Liver (tissue), 9 donors: ENCODE results near the gene HPCAL1. TPM values are rescaled to one million over a fixed set of nuclear protein-coding genes. Genes with fewer than 3 reads are reported as not detected.
A peak's percentile ranks its signal among the peaks of the same experiment; 100 is the strongest.

ENCODE experiments used
- DNase-seq: peaks from one replicate; pipeline ENCODE4 v3.0.0-alpha.2; 2017; ENCODE audit warnings: low spot score
- H3K27ac ChIP-seq, 2 donors: one replicate each; pipeline ENCODE4 v1.7.0; 2013; ENCODE audit warnings: inconsistent platforms in 2 of 2, low read length in 2 of 2, control low read depth in 1 of 2, low read depth in 1 of 2, mild to moderate bottlenecking in 1 of 2
- H3K27me3 ChIP-seq, 4 donors: one replicate each; pipeline versions ENCODE4 v1.6.1 to v1.7.0; 2013; ENCODE audit warnings: low read length in 3 of 4, inconsistent platforms in 1 of 4, mild to moderate bottlenecking in 1 of 4, moderate library complexity in 1 of 4; ENCODE audit not compliant: control insufficient read depth in 4 of 4, insufficient read depth in 4 of 4
- H3K36me3 ChIP-seq, 4 donors: one replicate each; pipeline versions ENCODE4 v1.6.1 to v1.7.0; 2013; ENCODE audit warnings: low read length in 3 of 4, mild to moderate bottlenecking in 3 of 4, low read depth in 1 of 4, moderate library complexity in 1 of 4; ENCODE audit not compliant: control insufficient read depth in 4 of 4, insufficient read depth in 3 of 4
- H3K4me1 ChIP-seq, 4 donors: one replicate each; pipeline versions ENCODE4 v1.6.1 to v1.7.0; 2013; ENCODE audit warnings: low read length in 3 of 4, mild to moderate bottlenecking in 3 of 4, moderate library complexity in 1 of 4; ENCODE audit not compliant: control insufficient read depth in 4 of 4, insufficient read depth in 4 of 4
- H3K4me3 ChIP-seq, 3 donors: one replicate each; pipeline versions ENCODE4 v1.6.1 to v1.7.0; 2013; ENCODE audit warnings: low read length in 3 of 3, control low read depth in 1 of 3, low read depth in 1 of 3, mild to moderate bottlenecking in 1 of 3
- H3K9ac ChIP-seq, 2 donors: one replicate each; pipeline ENCODE4 v1.7.0; 2013; ENCODE audit warnings: low read length in 2 of 2, mild to moderate bottlenecking in 2 of 2, moderate library complexity in 2 of 2, control low read depth in 1 of 2, low read depth in 1 of 2
- H3K9me3 ChIP-seq, 4 donors: one replicate each; pipeline versions ENCODE4 v1.6.1 to v1.7.0; 2013; ENCODE audit warnings: low read length in 3 of 4; ENCODE audit not compliant: control insufficient read depth in 4 of 4
- EGR1 ChIP-seq, 2 donors: IDR thresholded peaks; 2 replicates each; pipeline ENCODE4 v1.6.1; 2016 to 2018; ENCODE audit warnings: antibody characterized with exemption in 2 of 2, low read depth in 2 of 2
- FOXA1 ChIP-seq: IDR thresholded peaks from 2 replicates; pipeline ENCODE4 v1.6.1; 2016; ENCODE audit warnings: antibody characterized with exemption
- FOXA2 ChIP-seq: IDR thresholded peaks from 2 replicates; pipeline ENCODE4 v1.6.1; 2016; ENCODE audit warnings: antibody characterized with exemption
- GABPA ChIP-seq, 2 donors: IDR thresholded peaks in 1 of 2; conservative IDR thresholded peaks in 1 of 2; 2 replicates each; pipeline ENCODE4 v1.6.1; 2016; ENCODE audit warnings: antibody characterized with exemption in 2 of 2, mild to moderate bottlenecking in 1 of 2, moderate library complexity in 1 of 2
- HNF4A ChIP-seq, 2 donors: conservative IDR thresholded peaks; 2 replicates each; pipeline ENCODE4 v1.6.1; 2016; ENCODE audit warnings: antibody characterized with exemption in 2 of 2, mild to moderate bottlenecking in 2 of 2
- HNF4G ChIP-seq: IDR thresholded peaks from 2 replicates; pipeline ENCODE4 v1.6.1; 2016; ENCODE audit warnings: antibody characterized with exemption
- JUND ChIP-seq, 2 donors: IDR thresholded peaks; 2 replicates each; pipeline ENCODE4 v1.6.1; 2016; ENCODE audit warnings: antibody characterized with exemption in 2 of 2
- NR2F2 ChIP-seq: IDR thresholded peaks from 2 replicates; pipeline ENCODE4 v1.6.1; 2016; ENCODE audit warnings: antibody characterized with exemption
- RAD21 ChIP-seq, 2 donors: IDR thresholded peaks; 2 replicates each; pipeline ENCODE4 v1.6.1; 2016; ENCODE audit warnings: antibody characterized with exemption in 2 of 2, mild to moderate bottlenecking in 2 of 2
- RXRA ChIP-seq, 2 donors: IDR thresholded peaks; 2 replicates each; pipeline ENCODE4 v1.6.1; 2017 to 2018; ENCODE audit warnings: antibody characterized with exemption in 2 of 2, mild to moderate bottlenecking in 1 of 2
- SP1 ChIP-seq: IDR thresholded peaks from 2 replicates; pipeline ENCODE4 v1.6.1; 2018; ENCODE audit warnings: antibody characterized with exemption, mild to moderate bottlenecking
- TAF1 ChIP-seq: conservative IDR thresholded peaks from 2 replicates; pipeline ENCODE4 v1.6.1; 2016; ENCODE audit warnings: antibody characterized with exemption, mild to moderate bottlenecking
- YY1 ChIP-seq: IDR thresholded peaks from 2 replicates; pipeline ENCODE4 v1.6.1; 2016; ENCODE audit warnings: antibody characterized with exemption, mild to moderate bottlenecking
- WGBS: extraction: QIAGEN DNeasy Blood & Tissue Kit; methylation state at CpG from one replicate; pipeline ENCODE4 v1.1.7; 2013; 5-methylcytosine and 5-hydroxymethylcytosine counted together
- polyA plus RNA-seq, 2 donors: library from polyadenylated mRNA; stranded (reverse) in 1 of 2; unstranded in 1 of 2; fragments of 200-250 nt in 1 of 2; fragments of >200 nt in 1 of 2; fragmentation: Nextera tagmentation in 1 of 2; extraction: Ambion mirVana in 1 of 2; gene quantifications; one replicate each; pipeline versions ENCODE4 v1.2.1 to v1.2.3, GENCODE V29; 2013 to 2015
- total RNA-seq, 2 donors: library from RNA; depleted of rRNA; stranded (reverse); fragments of >200 nt; gene quantifications; one replicate each; pipeline ENCODE4 v1.2.3, GENCODE V29; 2014
- TF ChIP-seq, protein P1 (sequence below): IDR thresholded peaks from 2 replicates; pipeline ENCODE4 v1.6.1; 2016; ENCODE audit warnings: antibody characterized with exemption, mild to moderate bottlenecking
- TF ChIP-seq, protein P2 (sequence below): IDR thresholded peaks from 2 replicates; pipeline ENCODE4 v1.6.1; 2016; ENCODE audit warnings: antibody characterized with exemption
- TF ChIP-seq, protein P3 (sequence below): IDR thresholded peaks from 2 replicates; pipeline ENCODE4 v1.6.1; 2016; ENCODE audit warnings: antibody characterized with exemption
- TF ChIP-seq, protein P4 (sequence below): IDR thresholded peaks from 2 replicates; pipeline ENCODE4 v1.6.1; 2016; ENCODE audit warnings: antibody characterized with exemption
- donor health status: healthy.
- donor health status: healthy.
- donor health status: healthy.
- donor health status: healthy.
- donor health status: healthy.

Gene HPCAL1
- total and polyA plus RNA-seq, 4 donors = 17.3 to 27.9 (median 22.9) TPM

DNA sequence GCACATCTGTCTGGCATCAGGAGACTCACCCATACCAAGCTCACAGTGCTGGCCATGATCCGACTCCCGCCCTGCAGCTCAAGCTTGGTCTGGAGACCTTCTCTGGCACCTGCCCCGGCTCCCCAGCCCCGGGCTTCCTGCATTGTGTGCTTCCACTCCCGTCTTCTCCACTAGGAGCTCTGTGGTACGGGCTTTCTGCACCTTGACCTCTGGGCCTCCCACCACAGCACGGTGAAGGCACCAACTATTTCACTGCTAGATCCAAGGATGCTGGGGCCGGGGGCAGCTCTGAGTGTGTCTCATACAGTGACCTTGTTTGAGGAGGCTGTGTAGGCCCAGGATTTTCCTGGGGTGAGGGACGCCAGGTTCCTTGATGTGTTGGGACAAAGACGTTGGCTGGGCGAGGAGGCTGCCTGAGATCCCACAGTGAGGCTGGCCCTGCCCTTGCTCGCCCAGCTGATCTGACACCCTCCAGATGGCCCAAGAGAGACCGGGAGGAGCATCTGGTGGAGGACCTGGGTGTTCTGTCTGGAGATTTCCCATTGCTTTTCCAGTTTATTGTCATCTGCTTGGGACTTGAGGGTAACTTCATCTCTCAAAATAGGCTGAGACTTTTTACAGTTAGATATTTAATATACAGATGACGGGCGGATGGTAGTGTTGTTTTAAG, 64.0 kb downstream of the HPCAL1 start (continued):
- TF ChIP-seq, protein P1, sequence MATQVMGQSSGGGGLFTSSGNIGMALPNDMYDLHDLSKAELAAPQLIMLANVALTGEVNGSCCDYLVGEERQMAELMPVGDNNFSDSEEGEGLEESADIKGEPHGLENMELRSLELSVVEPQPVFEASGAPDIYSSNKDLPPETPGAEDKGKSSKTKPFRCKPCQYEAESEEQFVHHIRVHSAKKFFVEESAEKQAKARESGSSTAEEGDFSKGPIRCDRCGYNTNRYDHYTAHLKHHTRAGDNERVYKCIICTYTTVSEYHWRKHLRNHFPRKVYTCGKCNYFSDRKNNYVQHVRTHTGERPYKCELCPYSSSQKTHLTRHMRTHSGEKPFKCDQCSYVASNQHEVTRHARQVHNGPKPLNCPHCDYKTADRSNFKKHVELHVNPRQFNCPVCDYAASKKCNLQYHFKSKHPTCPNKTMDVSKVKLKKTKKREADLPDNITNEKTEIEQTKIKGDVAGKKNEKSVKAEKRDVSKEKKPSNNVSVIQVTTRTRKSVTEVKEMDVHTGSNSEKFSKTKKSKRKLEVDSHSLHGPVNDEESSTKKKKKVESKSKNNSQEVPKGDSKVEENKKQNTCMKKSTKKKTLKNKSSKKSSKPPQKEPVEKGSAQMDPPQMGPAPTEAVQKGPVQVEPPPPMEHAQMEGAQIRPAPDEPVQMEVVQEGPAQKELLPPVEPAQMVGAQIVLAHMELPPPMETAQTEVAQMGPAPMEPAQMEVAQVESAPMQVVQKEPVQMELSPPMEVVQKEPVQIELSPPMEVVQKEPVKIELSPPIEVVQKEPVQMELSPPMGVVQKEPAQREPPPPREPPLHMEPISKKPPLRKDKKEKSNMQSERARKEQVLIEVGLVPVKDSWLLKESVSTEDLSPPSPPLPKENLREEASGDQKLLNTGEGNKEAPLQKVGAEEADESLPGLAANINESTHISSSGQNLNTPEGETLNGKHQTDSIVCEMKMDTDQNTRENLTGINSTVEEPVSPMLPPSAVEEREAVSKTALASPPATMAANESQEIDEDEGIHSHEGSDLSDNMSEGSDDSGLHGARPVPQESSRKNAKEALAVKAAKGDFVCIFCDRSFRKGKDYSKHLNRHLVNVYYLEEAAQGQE = no peak
- TF ChIP-seq, protein P2, sequence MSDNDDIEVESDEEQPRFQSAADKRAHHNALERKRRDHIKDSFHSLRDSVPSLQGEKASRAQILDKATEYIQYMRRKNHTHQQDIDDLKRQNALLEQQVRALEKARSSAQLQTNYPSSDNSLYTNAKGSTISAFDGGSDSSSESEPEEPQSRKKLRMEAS = no peak
- TF ChIP-seq, protein P3, sequence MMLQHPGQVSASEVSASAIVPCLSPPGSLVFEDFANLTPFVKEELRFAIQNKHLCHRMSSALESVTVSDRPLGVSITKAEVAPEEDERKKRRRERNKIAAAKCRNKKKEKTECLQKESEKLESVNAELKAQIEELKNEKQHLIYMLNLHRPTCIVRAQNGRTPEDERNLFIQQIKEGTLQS = no peak
- no peak for TF ChIP-seq SP1

DNA sequence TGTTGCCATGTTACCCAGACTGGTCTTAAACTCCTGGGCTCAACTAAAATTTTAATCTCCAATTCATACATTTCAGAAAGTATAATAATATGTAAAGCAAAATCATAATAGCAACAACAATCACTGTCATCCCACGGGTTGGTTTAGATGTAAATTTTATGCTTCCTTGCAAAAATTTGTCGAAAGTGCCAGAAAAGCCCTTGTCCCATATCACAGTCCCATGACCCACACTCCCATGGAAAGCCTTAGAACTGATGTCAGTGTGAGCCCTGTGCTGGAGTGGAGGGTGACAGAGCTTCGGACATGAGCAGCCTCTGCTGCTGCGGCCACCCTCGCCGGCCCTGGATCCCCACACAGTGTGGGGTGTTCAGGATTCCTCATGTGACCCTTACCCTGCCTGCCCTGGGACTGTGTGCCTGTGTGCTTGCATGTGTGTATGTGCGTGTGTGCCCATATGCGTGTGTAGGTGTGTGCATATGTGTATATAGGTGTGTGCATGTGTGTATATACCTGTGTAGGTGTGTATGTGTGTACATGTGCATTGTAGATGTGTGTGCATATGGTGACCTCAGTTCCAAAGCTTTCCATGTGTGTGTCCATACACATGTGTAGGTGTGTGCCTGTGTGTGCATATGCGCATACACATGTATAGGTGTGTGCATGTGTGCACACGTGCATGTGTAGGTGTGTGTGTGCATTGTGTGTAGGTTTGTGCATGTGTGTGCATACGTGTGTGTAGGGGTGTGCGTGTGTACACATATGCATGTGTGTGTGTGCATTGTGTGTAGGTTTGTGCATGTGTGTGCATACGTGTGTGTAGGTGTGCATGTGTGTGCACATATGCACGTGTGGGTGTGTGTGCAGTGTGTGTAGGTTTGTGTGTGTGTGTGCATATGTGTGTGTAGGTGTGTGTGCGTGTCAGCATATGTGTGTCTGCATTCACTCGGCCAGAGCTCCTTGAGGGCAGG, 65.1 kb downstream of the HPCAL1 start:
- Histone ChIP-seq H3K9ac (no peak overlapping the region), H3K36me3 (no peaks in the 10 kb centered on the region), H3K27me3 (no peaks in the 10 kb centered on the region), H3K4me3 (no peak overlapping the region), H3K9me3 (no peaks in the 10 kb centered on the region), H3K27ac (peak overlapping the region in 1 of 2 donors; percentile 5), H3K4me1 (peaks cover 21 to 70% (median 56%) of the 10 kb centered on the region in 4 donors)
- 86% methylated on average over 16 of the region's 16 CpGs for WGBS
- no peak for DNase-seq
- no peak for TF ChIP-seq HNF4A (conservative IDR thresholded peaks at IDR 0.05)

DNA sequence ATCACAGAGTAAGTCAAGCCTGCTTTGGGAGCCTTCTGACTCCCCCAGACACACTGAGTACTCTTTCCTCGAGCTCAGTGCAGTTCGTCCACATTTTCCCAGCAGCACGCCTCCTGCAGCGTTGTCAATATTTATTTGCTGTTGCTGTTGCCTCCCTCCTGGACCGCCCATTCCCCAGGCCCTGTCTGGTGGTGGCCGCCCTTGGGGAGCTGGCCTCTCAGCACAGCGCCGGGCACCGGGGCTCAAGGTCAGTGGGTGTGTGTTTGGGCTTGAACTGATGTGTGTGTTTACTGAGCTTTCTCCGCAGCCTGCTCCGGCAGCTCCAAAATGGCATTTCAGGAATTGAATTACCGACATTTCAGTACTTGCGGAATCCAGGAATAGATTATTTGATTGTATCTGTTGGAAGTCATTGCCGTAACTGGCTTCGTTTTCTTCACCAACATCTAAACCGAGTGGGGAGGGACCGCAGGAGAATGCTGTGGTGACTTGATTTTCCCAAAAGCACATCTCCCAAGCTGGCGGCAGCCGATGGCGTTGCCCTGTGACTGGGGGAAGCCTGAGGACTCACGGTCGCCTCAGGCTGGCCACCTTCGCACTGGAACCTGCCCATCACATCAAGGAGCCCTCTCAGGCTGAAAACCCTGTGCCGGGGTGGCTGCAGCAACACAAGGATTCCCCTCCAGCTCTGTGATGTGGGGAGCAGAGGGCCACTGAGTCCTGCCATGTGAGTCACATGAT, 66.0 kb downstream of the HPCAL1 start:
- H3K36me3 ChIP-seq = no peaks in the 10 kb centered on the region
- no peaks in the 10 kb centered on the region for H3K27me3 ChIP-seq
- H3K4me3 ChIP-seq = no peak overlapping the region
- no peak overlapping the region for H3K9ac ChIP-seq
- peak overlapping the region; percentile 5 to 51 for H3K27ac ChIP-seq
- 44% methylated on average over 24 of the region's 24 CpGs for WGBS
- peak; percentile 63 for DNase-seq
- H3K9me3 ChIP-seq = no peaks in the 10 kb centered on the region
- peaks cover 21 to 65% (median 51%) of the 10 kb centered on the region in 4 donors for H3K4me1 ChIP-seq
- TF ChIP-seq, protein P3 = no peak
- TF ChIP-seq JUND (IDR thresholded peaks at IDR 0.05) (peak in 1 of 2 donors; percentile 73), GABPA (IDR thresholded peaks at IDR 0.05 in 1 of 2, conservative IDR thresholded peaks at IDR 0.05 in 1 of 2) (peak in 1 of 2 donors; percentile 28), TAF1 (no peak), NR2F2 (peak; percentile 38), FOXA1 (peak; percentile 95), HNF4A (conservative IDR thresholded peaks at IDR 0.05) (peak; percentile 85 to 89), RAD21 (IDR thresholded peaks at IDR 0.05) (peak; percentile 53 to 74), YY1 (peak; percentile 79), EGR1 (IDR thresholded peaks at IDR 0.05; ENCODE audit: low read depth in 2 of 2) (peak in 1 of 2 donors; percentile 63), FOXA2 (peak; percentile 88), RXRA (IDR thresholded peaks at IDR 0.05) (peak; percentile 94 to 95), HNF4G (peak; percentile 33), SP1 (peak; percentile 91)
- TF ChIP-seq, protein P2 = peak; percentile 95
- TF ChIP-seq, protein P4, sequence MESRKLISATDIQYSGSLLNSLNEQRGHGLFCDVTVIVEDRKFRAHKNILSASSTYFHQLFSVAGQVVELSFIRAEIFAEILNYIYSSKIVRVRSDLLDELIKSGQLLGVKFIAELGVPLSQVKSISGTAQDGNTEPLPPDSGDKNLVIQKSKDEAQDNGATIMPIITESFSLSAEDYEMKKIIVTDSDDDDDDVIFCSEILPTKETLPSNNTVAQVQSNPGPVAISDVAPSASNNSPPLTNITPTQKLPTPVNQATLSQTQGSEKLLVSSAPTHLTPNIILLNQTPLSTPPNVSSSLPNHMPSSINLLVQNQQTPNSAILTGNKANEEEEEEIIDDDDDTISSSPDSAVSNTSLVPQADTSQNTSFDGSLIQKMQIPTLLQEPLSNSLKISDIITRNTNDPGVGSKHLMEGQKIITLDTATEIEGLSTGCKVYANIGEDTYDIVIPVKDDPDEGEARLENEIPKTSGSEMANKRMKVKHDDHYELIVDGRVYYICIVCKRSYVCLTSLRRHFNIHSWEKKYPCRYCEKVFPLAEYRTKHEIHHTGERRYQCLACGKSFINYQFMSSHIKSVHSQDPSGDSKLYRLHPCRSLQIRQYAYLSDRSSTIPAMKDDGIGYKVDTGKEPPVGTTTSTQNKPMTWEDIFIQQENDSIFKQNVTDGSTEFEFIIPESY = no peak
